Activated CD4-positive, alpha-beta T cell treated with anti-CD3 and anti-CD28 coated beads, Interleukin-2, amount 10 ng/mL, durations not matched to agents 7 days and 5 days (primary cell): Measurements from ENCODE around the gene MRI1. TPM values are rescaled to one million over a fixed set of nuclear protein-coding genes. Genes with fewer than 3 reads are reported as not detected.

Source experiments
- CTCF ChIA-PET: fragments of 350-600 bp; sonication (Branson Sonifier 250); formaldehyde crosslinking; loops from one replicate; lab custom pipeline; 2021; ENCODE audit warnings: antibody characterized with exemption; lab: Charles Lee
- POLR2A ChIA-PET: fragments of 350-600 bp; sonication (Branson Sonifier 250); formaldehyde crosslinking; loops from one replicate; lab custom pipeline; 2021; ENCODE audit warnings: antibody characterized with exemption; lab: Charles Lee
- DNase-seq: peaks from one replicate; pipeline ENCODE4 v3.0.0-alpha.2; 2020
- H3K27ac Mint-ChIP-seq: one replicate; pipeline ENCODE4 v1.8.0; 2021; ENCODE audit warnings: mild to moderate bottlenecking, moderate library complexity, mixed read lengths
- H3K27me3 Mint-ChIP-seq: one replicate; pipeline ENCODE4 v1.8.0; 2021; ENCODE audit warnings: mixed read lengths
- H3K36me3 Mint-ChIP-seq: one replicate; pipeline ENCODE4 v1.8.0; 2021; ENCODE audit warnings: low read depth, mixed read lengths
- H3K4me1 Mint-ChIP-seq: one replicate; pipeline ENCODE4 v1.8.0; 2021; ENCODE audit warnings: mixed read lengths
- H3K4me3 Mint-ChIP-seq: one replicate; pipeline ENCODE4 v1.8.0; 2021; ENCODE audit warnings: mild to moderate bottlenecking, moderate library complexity, mixed read lengths
- H3K9me3 Mint-ChIP-seq: one replicate; pipeline ENCODE4 v1.8.0; 2021; ENCODE audit warnings: mixed read lengths
- total RNA-seq, 2 experiments: library from RNA; stranded (reverse); gene quantifications; one replicate each; pipeline ENCODE4 v1.2.3, GENCODE V29; 2021

Gene MRI1
- total RNA-seq, 2 experiments from 2014 or later = 46.2 to 46.6 TPM

DNA sequence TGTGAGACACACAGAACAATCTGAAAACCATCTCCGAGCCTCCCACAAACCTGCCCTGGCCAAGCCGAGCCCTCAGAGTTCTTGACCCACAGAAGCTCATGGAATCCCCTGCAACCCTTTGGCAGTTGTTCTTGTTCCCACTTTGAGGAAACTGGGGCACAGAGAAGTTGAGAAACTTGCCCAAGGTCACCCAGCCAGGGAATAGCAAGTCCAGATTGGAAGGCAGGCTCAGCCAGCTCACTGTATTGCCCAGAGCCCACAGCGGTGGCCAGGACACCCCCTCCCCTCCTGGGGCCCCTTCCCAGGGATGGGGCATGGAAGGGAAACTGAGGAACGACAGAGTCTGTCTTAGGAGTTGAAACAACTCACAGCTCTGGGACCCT lies 32.7 kb downstream of the MRI1 start:
- ChIA-PET CTCF (interaction anchor here (1.1 to 1.8 kb wide), 7 partner anchors 8 to 84 kb away, joined by 3 to 8 read pairs (median 5); no protein-coding TSS in a partner anchor), POLR2A (no interaction called here)
- H3K27ac Mint-ChIP-seq = no peak overlapping the region
- H3K4me1 Mint-ChIP-seq = peaks cover 31% of the 10 kb centered on the region
- no peak for DNase-seq
- peaks cover 4% of the 10 kb centered on the region for H3K36me3 Mint-ChIP-seq
- H3K9me3 Mint-ChIP-seq = no peaks in the 10 kb centered on the region
- no peak overlapping the region for H3K4me3 Mint-ChIP-seq
- H3K27me3 Mint-ChIP-seq = no peaks in the 10 kb centered on the region

DNA sequence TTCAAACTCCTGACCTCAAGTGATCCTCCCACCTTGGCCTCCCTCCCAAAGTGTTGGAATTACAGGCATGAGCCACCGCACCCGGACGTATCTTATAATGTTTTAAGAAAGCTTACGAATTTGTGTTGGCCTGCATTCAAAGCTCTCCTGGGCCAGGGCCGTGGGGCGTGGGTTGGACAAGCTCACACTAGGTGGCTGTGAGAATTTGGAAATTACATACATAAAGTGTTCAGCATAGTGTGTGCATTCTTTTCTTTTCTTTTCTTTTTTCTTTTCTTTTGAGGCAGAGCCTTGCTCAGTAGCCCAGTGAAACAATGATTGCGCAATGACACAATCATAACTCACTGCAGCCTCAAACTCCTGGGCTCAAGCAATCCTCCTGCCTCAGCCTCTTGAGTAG lies 33.5 kb downstream of the MRI1 start:
- no peaks in the 10 kb centered on the region for H3K9me3 Mint-ChIP-seq
- H3K4me1 Mint-ChIP-seq = peaks cover 34% of the 10 kb centered on the region
- H3K36me3 Mint-ChIP-seq = peaks cover 6% of the 10 kb centered on the region
- CTCF ChIA-PET = interaction anchor here (1.1 to 1.8 kb wide), 7 partner anchors 9 to 83 kb away, joined by 3 to 8 read pairs (median 5); no protein-coding TSS in a partner anchor
- H3K4me3 Mint-ChIP-seq = no peak overlapping the region
- no peak for DNase-seq
- H3K27me3 Mint-ChIP-seq = no peaks in the 10 kb centered on the region
- no peak overlapping the region for H3K27ac Mint-ChIP-seq
- POLR2A ChIA-PET = no interaction called here

DNA sequence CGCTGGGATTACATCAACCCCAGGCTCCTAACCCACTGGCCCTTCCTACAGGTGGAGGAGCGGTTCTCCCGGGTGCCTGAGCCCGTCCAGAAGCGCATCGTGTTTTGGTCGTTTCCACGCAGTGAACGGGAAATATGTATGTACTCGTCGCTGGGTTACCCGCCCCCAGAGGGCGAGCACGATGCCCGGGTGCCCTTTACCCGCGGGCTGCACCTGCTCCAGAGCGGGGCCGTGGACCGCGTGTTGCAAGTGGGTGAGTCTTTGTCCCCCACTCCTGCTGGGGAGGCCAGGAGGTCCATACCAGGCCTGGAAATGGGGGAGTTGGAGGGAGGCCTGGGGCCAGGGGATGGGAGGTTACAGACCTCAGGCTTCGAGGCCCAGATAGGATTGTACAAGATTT lies 35.3 kb downstream of the MRI1 start:
- Mint-ChIP-seq H3K36me3 (peaks cover 6% of the 10 kb centered on the region), H3K4me3 (no peak overlapping the region), H3K4me1 (peaks cover 22% of the 10 kb centered on the region), H3K9me3 (no peaks in the 10 kb centered on the region), H3K27me3 (no peaks in the 10 kb centered on the region), H3K27ac (no peak overlapping the region)
- CTCF ChIA-PET = no interaction called here
- DNase-seq = no peak
- POLR2A ChIA-PET = no interaction called here

DNA sequence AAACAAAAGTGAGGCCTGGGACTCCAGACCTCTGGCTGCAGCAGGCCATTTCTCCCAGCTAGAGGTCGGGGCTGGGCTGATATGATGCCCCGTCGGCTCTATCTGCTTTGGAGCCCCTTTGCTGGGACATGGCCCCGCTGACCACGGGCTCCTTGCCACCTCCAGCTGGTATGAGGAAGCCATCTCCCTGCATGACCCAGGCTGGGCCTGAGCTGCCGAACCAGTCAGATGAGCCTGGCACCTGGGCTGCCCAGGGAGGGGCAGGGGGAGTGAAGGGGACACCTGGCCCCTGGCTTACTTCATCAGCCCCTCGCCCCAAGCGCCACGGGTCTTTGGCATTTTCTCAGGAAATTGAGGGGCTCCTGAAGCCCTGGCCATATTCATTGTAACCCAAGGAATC lies 38.7 kb downstream of the MRI1 start:
- Mint-ChIP-seq H3K27me3 (no peaks in the 10 kb centered on the region), H3K9me3 (no peaks in the 10 kb centered on the region), H3K36me3 (peaks cover 12% of the 10 kb centered on the region), H3K4me3 (no peak overlapping the region), H3K4me1 (peaks cover 2% of the 10 kb centered on the region), H3K27ac (no peak overlapping the region)
- POLR2A ChIA-PET = no interaction called here
- no peak for DNase-seq
- CTCF ChIA-PET = interaction anchor here (1.0 to 1.7 kb wide), 3 partner anchors 26 to 44 kb away, joined by 3 to 4 read pairs (median 3); no protein-coding TSS in a partner anchor

DNA sequence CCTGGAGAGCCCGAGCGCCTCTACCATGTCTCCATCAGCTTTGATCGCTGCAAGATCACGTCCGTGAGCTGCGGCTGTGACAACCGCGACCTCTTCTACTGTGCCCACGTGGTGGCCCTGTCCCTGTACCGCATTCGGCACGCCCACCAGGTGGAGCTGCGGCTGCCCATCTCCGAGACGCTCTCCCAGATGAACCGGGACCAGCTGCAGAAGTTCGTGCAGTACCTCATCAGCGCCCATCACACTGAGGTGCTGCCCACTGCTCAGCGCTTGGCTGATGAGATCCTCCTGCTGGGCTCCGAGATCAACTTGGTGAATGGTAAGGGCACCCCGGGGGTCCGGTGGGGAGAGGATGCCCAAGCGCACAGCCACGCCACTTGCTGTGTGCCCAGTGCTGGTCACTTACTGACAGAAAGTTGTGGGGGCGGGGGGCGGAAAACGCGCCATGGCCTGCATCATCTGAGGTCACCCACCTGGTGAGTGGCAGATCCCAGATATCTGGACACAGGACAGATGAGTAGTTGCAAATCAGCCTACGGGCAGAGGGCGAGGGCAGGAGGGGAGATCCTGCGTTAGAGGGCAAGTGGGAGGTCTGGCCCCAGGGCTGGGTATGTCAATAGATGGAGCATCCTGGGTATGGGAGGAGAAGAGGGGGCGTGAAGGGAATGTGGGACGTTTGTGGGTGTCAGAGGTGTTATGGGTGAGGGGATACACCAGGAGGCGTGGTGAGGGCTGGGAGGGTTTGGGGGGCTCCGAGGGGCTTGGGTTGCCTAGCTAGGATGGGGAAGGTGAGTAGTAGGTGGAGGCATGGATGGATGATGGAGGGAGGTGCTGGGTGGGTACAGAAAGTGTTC lies 40.7 kb downstream of the MRI1 start:
- POLR2A ChIA-PET = no interaction called here

DNA sequence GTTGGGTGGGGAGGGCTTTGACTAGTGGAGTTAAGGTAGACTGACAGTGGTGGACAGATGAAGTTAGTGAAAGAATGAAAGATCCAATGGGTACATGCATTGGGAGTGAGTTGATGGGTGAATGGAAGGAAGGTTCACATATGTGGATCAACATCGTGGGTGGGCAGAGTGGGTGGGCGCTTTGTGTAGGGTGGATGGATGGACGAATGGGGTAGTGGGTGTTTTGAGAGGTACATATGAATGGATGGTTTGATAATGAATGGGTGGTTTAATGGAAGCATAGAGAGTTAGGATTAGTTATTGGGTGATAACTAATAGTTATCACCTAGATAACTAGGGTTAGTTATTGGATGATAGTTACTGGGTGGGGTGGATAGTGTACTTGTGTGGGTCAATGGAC lies 42.4 kb downstream of the MRI1 start:
- ChIA-PET POLR2A (no interaction called here), CTCF (no interaction called here)
- no peak overlapping the region for H3K4me3 Mint-ChIP-seq
- no peak overlapping the region for H3K27ac Mint-ChIP-seq
- DNase-seq = no peak
- no peaks in the 10 kb centered on the region for H3K9me3 Mint-ChIP-seq
- H3K36me3 Mint-ChIP-seq = peaks cover 13% of the 10 kb centered on the region
- H3K27me3 Mint-ChIP-seq = no peaks in the 10 kb centered on the region
- H3K4me1 Mint-ChIP-seq = peaks cover 2% of the 10 kb centered on the region

More for the DNA sequence above, 40.7 kb downstream of the MRI1 start:
- Mint-ChIP-seq H3K4me3 (no peak overlapping the region), H3K9me3 (no peaks in the 10 kb centered on the region), H3K27me3 (no peaks in the 10 kb centered on the region), H3K4me1 (peaks cover 2% of the 10 kb centered on the region), H3K36me3 (peaks cover 17% of the 10 kb centered on the region), H3K27ac (peak overlapping the region; percentile 9)
- CTCF ChIA-PET = interaction anchor here (0.9 to 1.3 kb wide), 2 partner anchors 16 to 57 kb away, joined by 4 read pairs; no protein-coding TSS in a partner anchor
- no peak for DNase-seq

DNA sequence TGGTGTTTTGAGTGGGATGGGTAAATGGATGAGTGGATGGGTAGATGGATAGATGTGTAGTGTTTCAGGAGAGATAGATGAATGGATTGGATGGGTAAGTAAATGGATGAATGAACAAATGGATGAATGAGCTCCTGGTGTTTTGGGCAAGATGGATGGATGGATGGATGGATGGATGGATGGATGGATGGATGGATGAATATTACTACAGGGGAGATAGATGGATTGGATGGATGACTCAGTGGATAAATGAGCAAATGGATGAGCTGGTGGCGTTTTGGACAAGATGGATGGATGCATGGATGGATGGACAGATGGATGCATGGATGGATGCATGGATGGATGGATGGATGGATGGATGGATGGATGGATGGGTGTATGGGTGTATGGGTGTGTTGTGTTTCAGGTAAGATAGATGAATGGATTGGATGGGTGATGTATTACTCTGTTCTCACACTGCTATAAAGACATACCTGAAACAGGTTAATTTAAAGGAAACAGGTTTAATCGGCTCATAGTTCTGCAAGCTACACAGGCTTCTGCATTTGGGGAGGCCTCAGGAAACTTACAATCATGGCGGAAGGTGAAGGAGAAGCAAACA lies 43.2 kb downstream of the MRI1 start:
- Mint-ChIP-seq H3K9me3 (no peaks in the 10 kb centered on the region), H3K4me3 (no peak overlapping the region), H3K27ac (no peak overlapping the region), H3K4me1 (peaks cover 2% of the 10 kb centered on the region), H3K27me3 (no peaks in the 10 kb centered on the region), H3K36me3 (peaks cover 13% of the 10 kb centered on the region)
- POLR2A ChIA-PET = no interaction called here
- CTCF ChIA-PET = interaction anchor here (0.9 to 1.8 kb wide), 2 partner anchors 10 to 18 kb away, joined by 4 to 7 read pairs; no protein-coding TSS in a partner anchor
- no peak for DNase-seq

DNA sequence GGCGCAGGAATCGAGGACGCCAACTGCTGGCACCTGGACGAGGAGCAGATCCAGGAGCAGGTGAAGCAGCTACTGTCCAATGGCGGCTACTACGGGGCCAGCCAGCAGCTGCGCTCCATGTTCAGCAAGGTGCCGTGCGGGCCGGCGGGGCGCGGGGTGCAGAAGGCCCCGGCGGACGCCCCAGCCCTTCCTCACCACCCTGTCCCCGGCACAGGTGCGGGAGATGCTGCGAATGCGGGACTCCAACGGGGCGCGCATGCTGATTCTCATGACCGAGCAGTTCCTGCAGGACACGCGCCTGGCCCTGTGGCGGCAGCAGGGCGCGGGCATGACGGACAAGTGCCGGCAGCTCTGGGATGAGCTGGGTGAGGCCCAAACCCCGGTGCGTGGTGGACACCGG lies 44.5 kb downstream of the MRI1 start:
- ChIA-PET CTCF (interaction anchor here (0.6 to 1.8 kb wide), 6 partner anchors 12 to 235 kb away, joined by 3 to 7 read pairs (median 3); no protein-coding TSS in a partner anchor), POLR2A (no interaction called here)
- no peak overlapping the region for H3K27ac Mint-ChIP-seq
- H3K9me3 Mint-ChIP-seq = no peaks in the 10 kb centered on the region
- DNase-seq = no peak
- H3K27me3 Mint-ChIP-seq = no peaks in the 10 kb centered on the region
- H3K4me1 Mint-ChIP-seq = peaks cover 2% of the 10 kb centered on the region
- H3K4me3 Mint-ChIP-seq = no peak overlapping the region
- H3K36me3 Mint-ChIP-seq = peaks cover 16% of the 10 kb centered on the region

DNA sequence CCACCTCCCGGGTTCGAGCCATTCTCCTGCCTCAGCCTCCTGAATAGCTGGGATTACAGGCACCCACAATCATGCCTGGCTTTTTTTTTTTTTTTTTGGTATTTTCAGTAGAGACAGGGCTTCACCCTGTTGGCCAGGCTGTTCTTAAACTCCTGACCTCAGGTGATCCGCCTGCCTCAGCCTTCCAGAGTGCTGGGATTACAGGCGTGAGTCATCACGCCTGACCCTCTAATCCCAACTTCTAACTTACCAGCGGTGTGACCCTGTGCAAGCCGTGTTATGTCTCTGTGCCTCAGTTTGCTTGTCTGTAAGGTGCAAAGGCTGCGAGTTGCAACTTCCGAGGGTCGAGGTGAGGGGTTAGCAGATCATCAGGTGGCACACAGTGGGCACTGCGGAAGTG lies 48.2 kb downstream of the MRI1 start:
- H3K27ac Mint-ChIP-seq = no peak overlapping the region
- DNase-seq = no peak
- POLR2A ChIA-PET = no interaction called here
- peaks cover 10% of the 10 kb centered on the region for H3K36me3 Mint-ChIP-seq
- CTCF ChIA-PET = interaction anchor here (0.6 kb wide), 3 partner anchors 34 to 934 kb away, joined by 3 to 5 read pairs (median 3); no protein-coding TSS in a partner anchor
- no peaks in the 10 kb centered on the region for H3K27me3 Mint-ChIP-seq
- peaks cover 11% of the 10 kb centered on the region for H3K4me1 Mint-ChIP-seq
- no peaks in the 10 kb centered on the region for H3K9me3 Mint-ChIP-seq
- no peak overlapping the region for H3K4me3 Mint-ChIP-seq

DNA sequence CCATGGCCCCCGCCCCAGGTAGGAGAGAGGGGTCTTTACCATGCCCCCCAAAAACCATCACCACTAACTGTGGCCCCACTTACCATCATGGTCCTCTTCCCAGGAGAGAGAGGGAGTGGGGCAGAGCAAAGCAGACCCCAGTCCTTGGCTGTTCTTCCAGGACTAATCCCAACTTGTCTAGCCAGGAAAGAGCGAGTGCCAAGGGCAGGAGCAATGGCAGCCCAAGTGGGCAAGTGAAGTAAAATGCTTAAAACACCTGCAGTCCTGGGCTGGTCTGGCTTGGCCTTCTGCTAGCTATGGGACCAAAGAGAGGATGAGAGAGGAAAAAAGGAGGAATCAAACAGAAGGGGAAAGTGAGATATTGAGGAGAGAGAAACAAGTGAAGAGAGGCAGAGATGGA lies 48.8 kb downstream of the MRI1 start:
- CTCF ChIA-PET = interaction anchor here (0.6 to 0.8 kb wide), 3 partner anchors 13 to 935 kb away, joined by 3 to 4 read pairs (median 3); no protein-coding TSS in a partner anchor
- Mint-ChIP-seq H3K4me3 (no peak overlapping the region), H3K4me1 (peaks cover 13% of the 10 kb centered on the region), H3K27ac (peak overlapping the region; percentile 78), H3K27me3 (no peaks in the 10 kb centered on the region), H3K36me3 (peaks cover 12% of the 10 kb centered on the region), H3K9me3 (no peaks in the 10 kb centered on the region)
- no peak for DNase-seq
- POLR2A ChIA-PET = no interaction called here

DNA sequence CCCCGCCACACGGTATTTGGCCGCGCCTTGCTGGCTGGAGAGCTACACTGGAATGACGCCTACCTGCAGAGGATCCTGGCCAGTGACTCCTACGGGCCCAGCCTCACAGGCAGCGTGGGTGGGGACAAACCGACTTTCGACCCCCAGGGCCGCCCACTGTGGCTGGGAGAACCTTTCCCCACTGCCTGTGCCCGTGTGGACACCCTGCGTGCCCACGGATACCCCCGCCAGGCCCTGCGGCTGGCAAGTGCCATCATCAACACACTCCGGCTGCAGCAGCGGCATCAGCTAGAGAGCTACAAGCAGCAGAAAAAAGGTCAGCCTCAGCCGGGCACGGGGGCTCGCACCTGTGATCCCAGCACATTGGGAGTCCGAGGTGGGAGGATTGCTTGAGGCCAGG lies 50.2 kb downstream of the MRI1 start:
- Mint-ChIP-seq H3K27me3 (no peaks in the 10 kb centered on the region), H3K9me3 (no peaks in the 10 kb centered on the region), H3K36me3 (peaks cover 10% of the 10 kb centered on the region), H3K4me1 (peaks cover 17% of the 10 kb centered on the region), H3K4me3 (no peak overlapping the region), H3K27ac (no peak overlapping the region)
- ChIA-PET CTCF (interaction anchor here (0.6 to 1.6 kb wide), 4 partner anchors 11 to 226 kb away, joined by 3 to 4 read pairs (median 3); a partner anchor contains a TSS), POLR2A (no interaction called here)
- no peak for DNase-seq

DNA sequence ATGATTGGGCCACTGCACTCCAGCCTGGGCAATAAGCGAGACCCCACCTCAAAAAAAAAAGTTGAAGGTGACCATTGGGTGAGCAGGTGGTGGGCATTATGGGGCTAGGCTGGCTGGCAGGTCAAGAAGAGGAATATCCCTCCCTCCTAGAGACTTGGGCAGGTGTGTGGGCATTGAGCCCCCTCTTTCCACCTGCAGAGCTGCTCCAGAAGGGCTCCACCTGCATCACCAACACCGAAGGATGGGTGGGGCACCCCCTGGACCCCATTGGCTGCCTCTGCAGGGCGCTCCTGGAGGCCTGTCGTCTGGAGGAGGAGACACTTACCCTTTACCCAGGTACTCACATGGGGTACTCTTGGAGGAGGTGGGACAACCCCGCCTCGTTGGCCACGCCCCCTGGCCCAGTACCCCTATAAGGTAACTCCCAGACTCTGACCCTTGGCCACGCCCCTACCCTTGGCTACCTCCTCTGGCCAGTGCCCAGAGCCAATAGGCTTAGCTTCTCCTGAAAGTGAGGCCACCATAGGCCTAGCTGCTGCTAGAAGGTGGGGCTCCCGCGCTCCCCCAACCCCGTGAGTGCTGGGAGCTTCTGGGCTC lies 52.8 kb downstream of the MRI1 start:
- H3K36me3 Mint-ChIP-seq = peaks cover 12% of the 10 kb centered on the region
- ChIA-PET CTCF (interaction anchor here (0.6 to 1.5 kb wide), 3 partner anchors 13 to 60 kb away, joined by 3 to 4 read pairs (median 3); partner anchors contain the start of gene NANOS3), POLR2A (no interaction called here)
- peak overlapping the region; percentile 76 for H3K27ac Mint-ChIP-seq
- H3K9me3 Mint-ChIP-seq = no peaks in the 10 kb centered on the region
- H3K4me1 Mint-ChIP-seq = peaks cover 17% of the 10 kb centered on the region
- H3K27me3 Mint-ChIP-seq = no peaks in the 10 kb centered on the region
- peak; percentile 31 for DNase-seq
- peak overlapping the region; percentile 49 for H3K4me3 Mint-ChIP-seq
